DMS153 treated with DMSO at 0.1 percent for 48 hours (cell line): ENCODE data around the gene DTL.

ENCODE experiments used
- DNase-seq: peaks from one replicate; lab custom pipeline; 2025; ENCODE audit not compliant: unreplicated experiment; lab: John Stamatoyannopoulos, UW

DTL gene

DNA sequence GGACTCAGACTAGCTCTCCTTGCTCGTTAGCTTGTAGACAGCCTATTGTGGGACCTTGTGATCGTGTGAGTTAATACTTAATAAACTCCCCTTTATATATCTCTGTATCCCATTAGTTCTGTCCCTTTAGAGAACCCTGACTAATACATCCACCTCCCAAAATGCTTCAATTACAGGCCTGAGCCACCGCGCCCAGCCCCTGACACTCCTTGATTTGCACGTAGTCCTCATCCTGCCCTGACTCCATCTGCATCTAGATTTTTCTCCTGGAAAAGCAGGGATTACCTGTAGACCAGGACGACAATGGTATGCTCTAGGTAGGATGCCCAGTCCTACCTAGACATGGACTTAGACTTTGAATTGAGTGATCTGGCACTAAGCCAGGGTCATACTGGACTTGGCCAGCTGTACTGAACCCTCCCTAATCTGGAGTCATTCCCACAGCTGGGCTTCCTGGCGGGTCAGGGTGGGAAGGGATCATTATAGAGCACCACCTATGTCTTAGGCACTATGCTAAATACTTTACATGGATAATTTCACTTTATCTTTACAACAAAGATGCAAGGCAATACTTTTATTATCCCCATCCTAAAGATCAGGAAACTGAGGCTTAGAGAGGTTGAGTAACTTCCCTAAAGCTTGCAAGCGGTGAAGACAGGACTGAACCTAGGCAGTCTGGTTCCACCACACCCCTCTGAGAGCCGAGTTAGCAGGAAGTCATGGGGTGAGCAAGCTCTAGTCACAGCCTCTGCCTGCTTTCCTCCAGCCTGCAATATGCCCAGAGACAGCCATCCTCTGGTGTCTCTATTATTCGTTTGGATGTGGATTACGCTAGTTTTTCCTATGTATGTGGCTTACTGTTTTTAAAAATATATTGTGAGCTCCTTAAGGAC lies 89.4 kb downstream of the DTL start:
- no peak for DNase-seq

DNA sequence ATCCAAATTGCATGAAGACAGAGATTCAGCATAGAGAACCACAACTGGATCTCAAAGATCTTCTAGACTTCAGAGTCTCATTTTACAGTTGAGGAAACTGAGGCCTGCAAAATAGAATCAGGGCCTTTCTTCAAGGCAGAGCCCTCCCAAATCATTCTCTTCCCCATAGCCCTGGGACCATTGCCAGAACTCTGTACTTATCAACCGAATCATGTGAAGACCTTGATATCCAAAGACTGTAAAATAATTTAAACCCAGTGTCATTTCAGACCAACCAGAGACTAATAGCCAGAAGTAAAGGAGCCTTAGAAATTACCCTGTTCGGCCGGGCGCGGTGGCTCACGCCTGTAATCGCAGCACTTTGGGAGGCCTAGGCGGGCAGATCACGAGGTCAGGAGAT lies 90.1 kb downstream of the DTL start:
- DNase-seq = no peak

DNA sequence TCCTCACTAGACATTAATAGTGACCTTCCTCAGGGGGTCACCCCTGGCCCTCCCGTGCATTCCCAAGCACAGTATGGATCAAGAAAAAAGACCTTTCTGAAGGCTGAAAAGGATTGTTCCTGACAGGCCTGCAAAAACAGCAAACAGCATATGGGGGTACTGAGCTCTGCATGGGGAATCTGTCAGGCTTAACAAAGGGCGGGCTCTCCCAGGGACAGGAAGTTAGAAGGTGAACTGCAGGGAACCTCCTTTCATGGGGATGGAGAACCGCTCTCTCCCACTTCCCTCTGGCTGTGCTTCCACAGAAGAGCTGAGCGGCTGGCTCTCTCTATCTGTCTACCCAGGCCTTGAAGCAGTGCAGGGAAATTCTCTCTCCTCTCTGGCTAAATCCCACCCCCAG lies 91.7 kb downstream of the DTL start:
- DNase-seq = no peak

DNA sequence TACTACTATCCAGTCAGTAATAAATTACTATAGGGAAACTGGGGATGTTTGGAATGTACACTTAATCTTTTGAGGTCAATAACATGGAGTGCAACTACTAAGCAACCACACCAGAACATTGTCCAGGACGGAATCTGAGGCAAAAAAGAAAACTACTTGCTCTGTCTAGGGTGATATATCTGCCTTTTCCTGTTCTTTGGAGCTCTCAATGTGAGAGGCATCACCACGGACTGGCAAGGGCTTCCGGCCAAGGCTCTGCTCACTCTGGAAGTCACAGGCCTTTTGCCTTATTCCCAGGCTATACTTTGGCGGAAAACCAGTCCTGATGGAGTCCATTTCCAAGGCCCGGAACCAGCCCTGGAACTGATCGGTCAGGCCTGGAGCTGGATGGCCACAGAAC lies 94.2 kb downstream of the DTL start:
- DNase-seq = no peak

DNA sequence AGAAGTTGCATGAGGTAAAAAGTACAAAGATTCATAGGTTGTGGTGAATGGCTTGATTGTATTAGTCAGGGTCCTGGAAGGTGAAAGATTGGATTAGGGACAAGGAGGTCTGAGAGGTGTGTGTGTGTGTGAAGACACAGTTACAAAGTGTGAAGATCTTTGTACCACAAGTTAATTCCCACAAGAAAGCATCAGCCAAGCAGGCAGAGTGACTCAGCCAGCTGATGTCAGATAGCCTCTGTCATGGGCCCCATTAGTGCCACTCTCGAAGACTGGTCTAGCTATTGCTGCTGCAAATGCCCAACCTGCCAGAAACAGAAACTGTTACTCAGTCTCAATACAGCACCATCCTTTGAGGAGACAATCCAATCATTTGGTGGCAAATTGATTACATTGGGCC lies 96.5 kb downstream of the DTL start:
- no peak for DNase-seq

DNA sequence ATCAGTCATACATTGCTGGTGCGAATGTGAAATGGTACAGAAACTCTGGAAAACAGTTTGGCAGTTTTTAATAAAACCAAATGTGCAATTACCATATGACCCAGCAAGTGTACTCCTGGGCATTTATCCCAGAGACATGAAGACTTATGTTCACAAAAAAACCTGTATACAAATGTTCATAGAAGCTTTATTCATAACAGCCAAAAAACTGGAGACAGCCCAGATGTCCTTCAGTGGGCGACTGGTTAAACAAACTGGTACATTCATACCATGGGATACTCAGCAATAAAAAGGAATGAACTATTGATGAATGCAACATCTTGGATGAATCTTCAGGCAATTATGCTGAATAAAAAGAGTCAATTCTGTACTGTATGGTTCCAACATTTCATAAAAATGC lies 97.8 kb downstream of the DTL start:
- no peak for DNase-seq

DNA sequence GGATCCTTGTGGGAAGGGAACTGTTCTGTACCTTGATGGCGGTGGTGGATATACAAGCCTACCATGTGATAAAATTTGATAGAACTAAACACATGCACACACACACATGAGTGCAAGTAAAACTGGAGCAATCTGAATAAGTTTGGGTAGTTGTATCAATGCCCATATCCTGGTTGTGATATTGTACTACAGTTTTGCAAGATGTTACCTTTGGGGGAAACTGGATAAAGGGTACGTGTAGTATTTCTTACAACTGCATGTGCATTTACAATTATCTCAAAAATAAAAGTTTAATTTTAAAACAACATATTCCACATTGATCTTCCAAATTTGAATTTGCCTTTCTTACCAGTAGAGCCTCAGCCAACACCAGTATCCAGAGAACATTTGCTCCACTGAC lies 99.6 kb downstream of the DTL start:
- DNase-seq = no peak

DNA sequence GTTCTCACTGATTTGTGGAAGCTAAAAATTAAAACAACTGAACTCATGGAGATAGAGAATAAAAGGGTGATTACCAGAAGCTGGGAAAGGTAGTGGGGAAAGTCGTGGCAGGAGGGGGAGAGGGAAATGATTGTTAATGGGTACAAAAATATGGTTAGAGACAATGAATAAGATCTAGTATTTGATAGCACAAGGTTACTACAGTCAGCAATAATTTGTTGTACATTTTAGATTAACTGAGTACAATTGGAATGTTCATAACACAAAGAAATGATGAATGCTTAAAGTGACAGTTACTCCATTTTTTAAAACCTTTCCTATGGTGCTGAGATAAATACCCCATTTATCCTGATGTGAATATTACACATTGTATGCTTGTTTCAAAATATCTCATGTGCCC lies 102.3 kb downstream of the DTL start:
- DNase-seq = no peak

DNA sequence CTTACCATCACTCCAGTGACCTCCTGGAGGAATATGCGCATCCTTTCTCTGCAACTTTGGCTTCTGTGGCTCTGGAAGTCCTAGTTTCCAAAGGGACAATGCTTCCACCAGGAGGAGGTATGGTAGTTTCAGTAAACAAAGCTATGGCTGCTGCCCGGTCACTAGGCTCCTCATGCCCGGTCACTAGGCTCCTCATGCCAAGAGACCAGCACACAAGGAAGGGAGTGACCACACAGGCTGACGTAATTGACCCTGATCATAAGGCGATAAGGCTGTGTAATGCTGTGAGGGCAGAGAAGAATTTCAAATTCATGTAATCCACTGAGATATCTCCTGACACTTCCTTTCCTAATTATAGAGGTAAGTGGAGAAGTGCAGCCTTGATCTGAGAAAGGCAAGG lies 102.9 kb downstream of the DTL start:
- DNase-seq = no peak

DNA sequence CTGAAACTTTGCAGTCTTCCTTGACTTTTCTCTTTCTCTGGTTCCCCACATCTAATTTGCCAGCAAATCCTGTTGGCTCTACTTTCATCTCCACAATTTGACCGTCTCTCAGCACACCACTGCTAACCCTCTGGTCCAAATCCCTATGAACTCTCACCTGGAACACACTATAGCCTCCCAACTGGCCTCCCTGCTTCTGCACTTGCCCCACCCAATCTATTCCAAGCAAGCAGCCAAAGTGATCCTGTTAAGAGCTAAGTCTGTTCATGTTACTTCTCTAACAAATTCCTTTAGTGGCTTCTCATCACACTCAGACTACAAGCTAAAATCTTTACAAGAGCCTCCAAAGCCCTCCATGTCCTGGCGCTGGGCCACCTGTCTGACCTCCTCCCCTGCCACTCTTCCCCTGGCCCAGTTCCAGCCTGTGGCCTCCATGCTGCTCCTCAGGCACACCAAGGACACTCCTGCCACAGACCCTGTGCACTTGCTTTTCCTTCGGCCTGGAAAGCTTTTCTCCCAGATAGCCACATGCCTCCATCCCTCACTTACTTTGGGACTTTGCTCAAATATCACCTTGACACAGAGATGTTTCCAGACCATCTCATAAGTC lies 104.1 kb downstream of the DTL start:
- no peak for DNase-seq

DNA sequence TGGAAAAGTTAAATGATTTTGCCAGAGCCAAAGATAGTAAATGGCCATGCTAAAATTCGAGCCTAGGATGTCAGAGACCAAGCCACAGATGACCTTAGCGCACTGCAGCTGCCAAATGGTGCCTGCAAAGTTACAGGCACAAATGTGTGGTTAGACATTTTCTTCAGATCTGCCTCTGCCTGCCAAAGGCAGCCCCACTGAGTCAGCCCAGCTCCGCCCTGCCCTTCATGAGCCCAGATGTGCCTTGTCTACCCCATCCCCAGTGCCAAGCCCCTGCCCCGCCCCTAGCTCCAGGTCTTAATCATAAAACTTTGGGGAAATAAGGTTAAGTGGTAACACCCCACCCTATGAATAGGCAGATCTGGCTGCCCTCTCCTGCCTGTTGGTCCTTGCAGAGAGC lies 105.9 kb downstream of the DTL start:
- DNase-seq = no peak

DNA sequence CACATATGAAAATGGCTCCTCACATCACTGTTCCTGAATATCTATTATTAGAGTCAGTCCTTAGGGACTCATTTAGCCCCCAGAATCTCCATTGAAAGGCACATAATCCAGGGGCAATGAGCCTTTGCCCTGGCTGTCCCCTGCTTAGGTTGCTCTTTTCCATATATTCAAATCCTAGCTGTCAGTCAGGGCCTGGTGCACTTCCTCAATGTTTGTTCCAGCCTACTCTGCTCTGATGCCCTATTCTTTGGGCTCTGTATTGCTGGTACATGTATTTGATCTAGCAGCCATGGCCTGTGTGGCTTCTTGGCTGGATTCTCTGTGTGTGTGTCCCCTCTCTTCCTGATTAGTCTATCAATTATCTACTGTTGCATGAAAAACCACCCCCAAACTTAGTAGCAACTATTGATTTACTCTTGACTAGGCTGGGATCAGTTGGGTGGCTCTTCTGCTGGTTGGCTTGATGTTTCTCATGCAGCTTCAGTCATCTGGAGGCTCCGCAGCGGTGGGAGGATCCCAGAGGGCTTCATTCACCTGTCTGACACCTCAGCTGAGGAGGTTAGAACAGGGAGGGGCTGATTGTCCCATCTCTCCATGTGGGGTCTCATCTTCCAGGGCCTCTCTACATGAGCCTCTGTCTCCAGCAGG lies 107.5 kb downstream of the DTL start:
- no peak for DNase-seq

DNA sequence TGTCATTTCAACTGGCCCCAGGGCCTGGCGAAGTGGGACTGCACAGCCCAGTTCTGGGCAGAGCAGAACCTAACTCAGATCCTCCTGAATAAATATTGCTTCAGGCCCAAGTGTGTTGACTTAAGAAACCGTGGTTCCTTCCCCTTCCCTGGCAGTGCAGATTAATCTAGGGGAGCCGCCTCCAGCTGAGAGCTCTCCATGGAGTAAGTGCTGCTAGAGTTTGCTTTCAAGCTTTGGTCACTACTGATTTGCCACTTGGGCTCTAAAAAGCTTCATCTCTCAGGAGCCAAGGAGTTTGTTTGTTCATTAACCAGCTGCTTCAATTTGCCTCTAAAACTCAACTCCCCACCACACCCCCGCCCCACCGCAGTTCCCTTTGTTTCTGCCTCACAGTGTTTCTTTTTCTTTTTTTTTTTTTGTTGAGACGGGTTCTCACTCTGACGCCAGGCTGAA lies 112.1 kb downstream of the DTL start:
- DNase-seq = no peak

DNA sequence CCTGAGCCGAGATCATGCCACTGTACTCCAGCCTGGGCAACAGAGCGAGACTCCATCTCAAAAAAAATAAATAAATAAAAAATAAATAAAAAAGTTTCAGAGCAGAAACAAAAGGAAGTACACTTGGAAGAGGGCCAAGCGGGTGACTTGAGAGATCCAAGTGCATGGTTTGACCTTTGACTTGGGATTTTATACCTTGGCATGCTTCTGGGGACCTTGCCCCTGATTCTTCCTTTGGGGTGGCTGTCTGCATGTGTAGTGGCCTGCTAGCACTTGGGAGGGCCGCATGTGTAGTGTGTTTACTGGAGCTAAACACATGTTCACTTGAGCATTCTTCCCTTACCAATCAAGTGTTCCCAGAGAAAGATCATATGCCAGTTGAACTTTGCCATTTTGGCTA lies 114.0 kb downstream of the DTL start:
- no peak for DNase-seq

DNA sequence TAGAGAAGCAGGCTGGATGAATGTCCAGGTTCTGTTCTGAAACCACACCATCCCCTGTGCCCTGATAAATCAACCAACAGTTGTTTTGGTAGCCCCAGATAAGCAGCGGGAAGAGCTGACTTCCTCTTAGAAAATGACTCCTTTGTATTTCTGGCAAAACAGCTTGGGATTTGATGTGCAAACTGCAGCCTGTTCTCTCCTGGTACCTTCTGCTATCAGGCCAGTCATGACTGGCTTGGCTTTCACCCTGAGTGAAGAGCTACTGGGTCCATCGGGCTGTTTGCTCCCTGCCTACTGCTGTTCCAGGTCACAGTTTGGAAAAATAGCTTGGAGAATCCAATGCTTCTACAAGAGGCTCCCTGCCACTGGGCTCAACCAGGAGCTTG lies 116.8 kb downstream of the DTL start:
- DNase-seq = no peak

DNA sequence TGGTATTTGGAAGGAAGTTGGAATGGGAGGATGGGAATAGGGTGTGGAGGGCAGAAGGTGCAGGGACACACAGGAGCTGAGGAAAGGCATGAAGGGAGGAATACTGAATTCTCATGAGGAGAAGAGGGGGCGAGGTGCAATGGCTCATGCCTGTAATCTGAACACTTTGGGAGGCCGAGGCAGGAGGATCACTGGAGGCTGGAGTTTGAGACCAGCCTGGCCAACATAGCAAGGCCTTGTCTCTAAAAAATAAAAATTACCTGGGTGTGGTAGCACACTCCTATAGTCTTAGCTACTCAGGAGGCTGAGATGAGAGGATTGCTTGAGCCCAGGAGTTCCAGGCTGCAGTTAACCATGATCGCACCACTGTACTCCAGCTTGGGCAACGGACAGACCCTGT lies 117.3 kb downstream of the DTL start:
- DNase-seq = no peak

DNA sequence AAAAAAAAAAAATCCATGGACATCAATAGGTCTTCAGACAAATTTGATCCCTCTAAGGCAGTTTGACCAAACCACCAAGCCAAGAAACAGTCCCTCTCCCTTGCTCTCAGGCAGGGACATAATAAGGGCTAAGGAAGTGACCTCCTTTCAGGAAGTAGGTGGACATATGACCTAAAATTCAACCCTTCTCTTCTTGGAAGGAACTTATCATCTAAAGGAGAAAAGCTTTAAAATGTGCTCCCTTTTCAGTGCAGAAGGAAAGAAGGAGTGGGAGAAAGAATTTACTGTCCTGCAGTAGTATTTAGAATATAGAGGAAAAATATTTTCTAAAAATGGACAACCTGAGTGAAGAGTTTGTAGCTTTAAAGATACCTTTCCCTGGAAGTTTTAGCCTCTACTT lies 118.1 kb downstream of the DTL start:
- DNase-seq = no peak
